HTR-8/SVneo (cell line): ENCODE results near the gene TSPO.
"Not testable (repeated sequence)": the region's sequence is repeated elsewhere in the genome, so short reads cannot be mapped to it uniquely, and the experiment has no call there.

Experiments
- DNase-seq: peaks from one replicate; pipeline ENCODE4 v3.0.0; 2011; ENCODE audit warnings: low spot score, mixed read lengths; ENCODE audit not compliant: insufficient read length
- FAIRE-seq: peaks from 2 replicates; lab custom pipeline; 2011; peaks lifted over from hg19 to GRCh38; lab: Jason Lieb, UNC

Gene TSPO

DNA sequence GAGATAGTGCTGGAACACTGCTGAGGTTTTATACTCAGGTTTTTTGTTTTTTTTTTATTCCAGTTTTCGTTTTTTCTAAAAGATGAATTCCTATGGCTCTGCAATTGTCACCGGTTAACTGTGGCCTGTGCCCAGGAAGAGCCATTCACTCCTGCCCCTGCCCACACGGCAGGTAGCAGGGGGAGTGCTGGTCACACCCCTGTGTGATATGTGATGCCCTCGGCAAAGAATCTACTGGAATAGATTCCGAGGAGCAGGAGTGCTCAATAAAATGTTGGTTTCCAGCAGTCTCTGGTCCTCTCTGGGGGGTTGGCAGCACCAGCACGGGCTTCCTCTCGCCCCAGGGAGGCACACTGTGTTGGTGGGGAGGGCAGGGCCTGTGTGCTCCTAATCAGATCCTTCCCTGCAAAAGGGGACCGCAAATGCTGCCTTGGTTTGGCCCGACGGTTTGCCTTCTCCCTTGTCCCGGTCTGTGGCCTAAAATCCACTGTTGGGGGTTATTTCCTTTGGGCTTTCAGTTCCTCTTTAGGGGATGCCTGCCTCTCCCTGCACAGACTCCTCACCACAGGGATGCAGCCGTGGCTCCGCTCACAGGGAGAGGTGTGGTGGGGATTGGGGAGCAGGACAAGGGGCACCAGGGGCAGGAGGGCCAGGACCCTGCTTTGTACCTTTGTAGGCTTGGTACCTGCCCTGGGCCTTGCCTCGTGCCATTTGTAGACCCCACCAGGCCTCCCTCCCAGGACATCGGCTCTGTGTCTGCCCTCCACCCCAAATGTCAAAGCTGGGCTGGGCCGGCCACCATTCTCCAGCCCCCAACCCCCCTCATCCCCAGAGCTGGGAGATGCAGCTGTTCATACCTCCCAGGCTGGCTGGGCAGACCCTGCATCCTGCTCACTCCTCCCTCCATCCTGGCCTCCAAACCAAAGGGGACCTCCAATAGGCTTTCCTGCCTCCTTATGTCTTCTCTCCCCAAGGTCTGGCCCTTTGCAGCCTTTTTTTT lies 21.6 kb upstream of the TSPO start:
- no peak for FAIRE-seq
- DNase-seq, result no peak

DNA sequence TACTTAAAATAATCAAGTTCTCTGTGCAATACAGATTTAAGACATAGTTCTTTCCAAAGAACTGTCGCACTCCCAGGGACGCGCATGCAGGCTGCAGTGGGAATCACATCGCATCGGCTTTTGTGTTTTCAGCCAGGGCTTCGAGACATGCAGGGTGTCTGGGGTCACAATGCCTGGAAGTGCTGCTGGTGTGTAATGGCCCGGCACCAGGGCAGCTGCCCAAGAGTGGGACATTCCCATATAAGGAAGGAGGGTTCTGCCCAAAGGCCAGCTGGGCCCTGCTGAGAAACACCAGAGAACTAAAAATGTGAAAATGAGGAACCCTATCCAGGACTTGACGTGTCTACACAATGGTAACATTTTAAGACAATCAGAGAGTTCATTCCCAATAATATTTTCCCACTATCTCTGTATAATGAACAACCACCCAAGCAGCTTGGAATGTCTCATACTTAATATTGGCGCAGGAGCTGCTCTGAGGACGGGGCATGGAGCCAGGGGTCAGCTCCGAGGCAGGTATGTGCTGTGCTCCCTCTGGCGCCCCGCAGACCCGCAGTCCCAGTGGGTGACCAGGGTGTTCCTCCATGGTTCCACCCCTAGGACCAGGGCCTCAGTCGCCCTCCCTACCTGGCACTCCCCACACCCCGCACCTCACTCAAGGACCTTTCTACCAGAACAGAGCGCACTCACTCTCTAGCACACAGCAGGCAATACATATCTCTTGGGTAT lies 19.4 kb upstream of the TSPO start:
- FAIRE-seq, result no peak
- no peak for DNase-seq

DNA sequence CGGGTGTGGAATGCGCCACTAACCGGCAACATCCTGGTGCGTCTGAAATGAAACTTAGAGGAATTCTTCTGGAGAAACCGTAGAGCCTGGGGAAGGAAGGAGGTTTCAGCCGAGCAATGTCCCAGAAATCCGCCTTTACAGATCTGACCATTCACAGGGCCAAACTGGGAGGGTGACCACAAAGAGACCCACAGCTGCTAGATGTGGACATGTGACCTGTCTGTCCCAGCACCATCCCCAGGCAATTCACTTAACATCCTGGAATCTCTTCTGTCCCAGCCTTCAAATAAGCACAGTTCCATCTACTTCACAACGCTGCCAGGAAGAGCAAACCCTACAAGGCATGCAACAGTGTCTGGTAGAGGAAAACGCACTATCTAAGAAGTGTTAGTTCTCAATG lies 18.0 kb upstream of the TSPO start:
- DNase-seq (no peak), FAIRE-seq (no peak)

DNA sequence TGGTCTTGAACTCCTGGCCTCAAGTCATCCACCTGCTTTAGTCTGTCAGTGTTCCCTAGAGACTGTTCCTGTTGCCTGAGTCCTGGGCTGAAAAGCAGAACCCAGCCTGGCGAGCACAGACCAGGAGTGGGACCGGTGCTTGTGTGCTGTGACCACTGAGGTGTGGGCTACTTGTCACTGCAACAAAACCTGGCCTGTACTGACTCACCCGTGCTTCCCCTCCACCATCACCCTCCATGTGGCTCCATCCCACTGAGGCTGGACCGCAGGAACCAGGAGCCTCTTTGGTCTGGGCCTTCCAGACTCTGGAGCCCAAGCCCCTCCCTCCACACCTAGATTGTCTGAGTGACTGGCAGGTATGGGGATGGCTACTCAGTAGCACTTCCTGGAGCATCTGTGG lies 16.8 kb upstream of the TSPO start:
- FAIRE-seq (no peak), DNase-seq (no peak)

DNA sequence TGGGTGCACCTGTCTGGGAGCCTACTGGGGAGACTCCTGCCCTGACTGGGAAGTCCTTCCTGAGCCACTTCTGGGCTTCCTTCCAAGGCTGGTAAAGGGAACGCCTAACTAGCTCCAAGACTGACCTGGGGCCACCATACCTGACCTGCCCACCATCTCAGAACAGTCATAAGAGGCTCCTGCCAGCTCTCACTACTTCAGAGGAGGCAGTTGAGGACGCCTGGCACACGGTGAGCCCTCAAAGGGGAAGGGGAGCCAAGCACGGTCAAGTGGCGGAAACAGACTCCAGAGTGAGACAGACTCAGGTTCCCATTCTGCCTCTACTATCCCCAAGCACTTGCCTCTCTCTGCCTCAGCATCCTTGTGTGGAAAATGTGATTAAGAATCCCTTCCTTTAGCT lies 15.8 kb upstream of the TSPO start:
- DNase-seq (no peak), FAIRE-seq (no peak)

DNA sequence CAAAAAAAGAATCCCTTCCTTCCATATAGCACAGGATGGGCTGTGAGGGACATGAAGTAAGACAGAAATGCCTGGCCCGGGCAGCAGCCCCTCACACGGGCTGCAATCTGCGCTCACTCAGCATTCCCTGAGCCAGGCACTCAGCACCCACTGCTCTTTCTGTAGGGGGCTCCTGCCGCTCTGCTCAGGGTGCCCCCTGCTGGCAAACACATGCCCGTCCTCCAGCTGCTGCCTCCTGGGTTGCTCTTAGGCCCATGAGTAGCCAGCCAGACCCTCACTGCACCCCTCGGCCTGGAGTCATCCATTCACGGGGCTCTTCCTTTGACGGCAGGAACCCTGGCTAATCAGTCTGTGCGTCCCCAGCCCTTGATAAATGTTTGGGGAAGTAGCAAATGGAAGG lies 15.1 kb upstream of the TSPO start:
- FAIRE-seq, result no peak
- DNase-seq, result peak; percentile 67

DNA sequence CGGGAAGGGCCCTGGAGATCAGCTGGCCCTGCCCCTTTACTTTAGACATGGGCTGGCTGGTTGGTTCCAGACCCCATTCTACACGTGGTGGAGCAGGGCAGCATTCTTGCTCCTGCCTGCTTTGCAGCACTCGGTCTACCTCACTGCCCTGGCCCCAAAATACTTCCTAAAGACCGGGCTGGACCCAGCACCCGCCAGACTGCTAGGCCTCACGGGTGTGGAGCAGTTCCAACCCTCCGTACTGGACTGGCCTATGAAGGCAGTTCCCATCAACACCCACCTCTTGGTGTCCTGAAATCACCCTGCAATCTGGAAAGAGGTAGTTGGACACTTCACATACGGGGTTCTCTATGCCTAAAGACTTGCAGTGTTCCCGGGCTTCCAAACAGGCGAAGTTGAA lies 14.6 kb upstream of the TSPO start:
- DNase-seq (no peak), FAIRE-seq (no peak)

DNA sequence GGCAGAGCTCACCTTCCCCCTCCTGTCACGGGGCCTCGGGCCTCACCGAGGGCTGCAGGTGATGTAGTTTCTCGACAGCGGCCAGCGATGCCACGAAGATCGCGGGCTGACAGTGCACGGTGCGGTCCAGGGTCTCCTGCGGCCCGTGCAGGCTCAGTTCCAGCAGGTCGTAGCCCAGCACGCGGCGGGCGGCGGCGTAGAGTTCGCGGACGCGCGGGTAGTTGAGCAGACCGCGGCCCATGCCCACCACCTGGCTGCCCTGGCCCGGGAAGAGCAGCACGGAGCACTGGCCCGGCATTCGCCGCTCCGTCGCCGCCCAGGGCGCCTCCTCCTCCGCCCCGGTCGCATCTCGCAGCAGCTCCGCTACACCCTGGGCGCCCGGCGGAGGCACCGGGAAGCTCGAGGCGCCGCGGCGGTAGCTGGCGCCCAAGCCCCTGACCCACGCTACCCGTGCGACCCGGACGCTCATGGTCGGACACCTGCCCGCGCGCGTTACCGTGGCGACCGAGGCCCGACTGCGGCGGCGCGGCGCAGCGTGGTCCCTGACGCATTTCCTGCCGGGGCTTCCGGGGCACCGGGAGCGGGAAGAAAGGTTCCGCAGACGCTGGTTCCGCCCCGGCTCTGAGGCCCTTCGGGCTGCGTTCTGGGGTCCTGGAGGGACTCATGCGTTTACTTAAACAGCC lies 8.3 kb upstream of the TSPO start, which contains the start of gene MCAT:
MCAT (minus strand) TSS at position 519 of the 683 bp plus-strand sequence; CDS start at position 469, 50 bp downstream.
- no peak for FAIRE-seq
- peak; percentile 75 for DNase-seq

DNA sequence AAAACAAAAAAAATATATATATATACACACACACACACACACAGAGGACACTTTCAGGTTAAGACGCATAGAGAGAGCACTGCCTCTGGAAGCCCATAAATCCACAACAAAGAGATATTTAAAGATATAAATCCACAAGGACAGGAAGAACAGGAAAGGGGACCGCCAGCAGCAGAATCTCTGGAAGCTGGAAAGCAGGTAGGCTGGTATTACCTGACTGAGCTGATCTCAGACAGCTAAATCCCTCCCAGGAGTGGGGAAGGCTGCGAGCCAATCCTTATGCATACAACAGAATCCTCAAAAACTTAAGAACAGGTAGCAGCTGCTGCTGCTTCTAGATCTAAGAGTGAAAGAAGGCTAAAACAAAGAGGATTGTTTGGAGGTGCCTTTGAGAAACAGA lies 6.4 kb upstream of the TSPO start:
- FAIRE-seq, result no peak
- no peak for DNase-seq

DNA sequence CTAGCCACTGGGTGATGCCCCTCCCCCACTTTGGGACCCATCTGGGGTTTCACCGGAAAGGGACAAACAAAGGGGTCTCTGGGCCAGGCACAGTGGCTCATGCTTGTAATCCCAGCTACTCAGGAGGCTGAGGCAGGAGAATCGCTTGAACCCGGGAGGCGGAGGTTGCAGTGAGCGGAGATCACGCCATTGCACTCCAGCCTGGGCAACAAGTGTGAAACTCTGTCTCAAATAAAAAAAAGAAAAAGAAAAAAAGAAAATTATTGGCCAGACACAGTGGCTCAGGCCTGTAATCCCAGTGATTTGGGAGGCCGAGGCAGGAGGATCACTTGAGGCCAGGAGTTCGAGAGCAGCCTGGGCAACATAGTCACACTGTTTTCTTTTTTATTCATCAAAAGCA lies 6.0 kb upstream of the TSPO start:
- not testable (repeated sequence) for DNase-seq, FAIRE-seq

DNA sequence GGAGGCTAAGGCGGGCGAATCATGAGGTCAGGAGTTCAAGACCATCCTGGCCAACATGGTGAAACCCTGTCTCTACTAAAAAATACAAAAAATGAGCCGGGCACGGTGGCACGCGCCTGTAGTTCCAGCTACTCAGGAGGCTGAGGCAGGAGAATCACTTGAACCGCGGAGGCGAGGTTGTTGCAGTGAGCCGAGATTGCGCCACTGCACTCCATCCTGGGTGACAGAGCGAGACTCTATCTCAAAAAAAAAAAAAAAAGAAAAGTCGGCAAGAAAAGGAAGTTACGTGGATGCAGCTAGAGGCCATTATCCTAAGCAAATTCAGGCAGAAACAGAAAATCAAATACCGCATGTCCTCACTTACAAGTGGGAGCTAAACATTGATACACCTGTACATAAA lies 5.0 kb upstream of the TSPO start:
- not testable (repeated sequence) for DNase-seq, FAIRE-seq

DNA sequence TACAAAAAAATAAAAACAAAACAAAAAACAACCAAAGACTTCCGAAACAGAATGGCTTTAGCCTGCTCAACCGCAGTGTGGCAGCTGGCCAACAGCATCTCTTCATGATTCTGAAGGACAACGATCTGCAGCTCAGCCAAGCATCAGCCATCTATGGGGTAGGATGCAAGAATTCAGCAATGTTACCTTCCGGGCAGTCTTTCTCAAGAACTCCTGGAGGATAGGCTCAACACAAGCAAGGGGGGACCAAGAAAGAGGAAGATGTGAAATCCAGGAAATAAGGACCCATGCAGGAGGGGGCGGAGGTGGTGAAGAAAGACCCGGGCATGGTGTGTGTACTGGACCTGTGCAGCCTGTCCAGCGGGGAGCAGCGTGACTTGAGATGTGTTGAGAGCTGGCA lies 3.5 kb upstream of the TSPO start:
- DNase-seq, result no peak
- FAIRE-seq, result no peak

DNA sequence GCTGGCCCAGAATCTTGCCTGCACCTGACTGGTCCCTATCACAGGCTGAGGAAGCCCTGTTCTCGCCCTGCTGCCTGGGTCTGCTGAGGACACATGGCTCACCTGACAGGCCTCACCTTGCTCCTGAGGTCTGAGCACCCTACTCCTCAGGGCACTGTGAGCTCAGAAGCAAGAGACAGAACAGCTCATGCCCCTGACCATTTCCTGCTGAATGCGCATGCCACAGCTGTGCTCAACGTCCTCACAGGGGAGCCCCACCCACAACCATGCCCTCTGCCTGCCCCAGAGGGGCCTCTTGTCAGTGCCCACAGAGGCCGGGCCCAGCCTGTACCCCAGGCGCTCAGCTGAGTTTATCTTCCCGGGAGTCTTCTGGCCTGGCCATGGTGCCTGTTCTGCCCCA lies 2.8 kb upstream of the TSPO start:
- no peak for DNase-seq
- FAIRE-seq, result no peak

DNA sequence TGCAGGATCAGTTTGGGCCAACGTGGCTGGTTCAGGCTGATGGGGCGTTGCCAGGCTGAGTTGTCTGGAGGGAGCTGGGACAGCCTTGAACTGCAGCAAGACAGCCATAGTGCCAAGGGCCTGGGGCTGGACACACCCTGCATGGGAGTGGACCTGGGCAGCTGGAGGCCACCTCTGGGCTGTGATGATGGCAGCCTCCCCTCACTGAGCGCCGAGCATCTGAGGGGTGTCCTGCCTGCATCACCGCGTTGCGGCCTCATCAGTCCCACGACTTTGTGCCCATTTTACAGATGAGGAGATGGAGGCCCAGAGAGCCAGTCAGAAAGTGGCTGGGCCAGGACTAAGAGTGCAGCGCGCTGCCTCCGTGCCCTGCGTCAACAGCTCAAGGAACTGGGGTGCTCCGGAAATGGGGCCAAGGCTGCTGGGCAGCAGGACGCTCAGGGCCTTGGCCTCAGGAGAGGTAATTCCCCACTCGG lies 590 bp upstream of the TSPO start:
- no peak for DNase-seq
- no peak for FAIRE-seq

DNA sequence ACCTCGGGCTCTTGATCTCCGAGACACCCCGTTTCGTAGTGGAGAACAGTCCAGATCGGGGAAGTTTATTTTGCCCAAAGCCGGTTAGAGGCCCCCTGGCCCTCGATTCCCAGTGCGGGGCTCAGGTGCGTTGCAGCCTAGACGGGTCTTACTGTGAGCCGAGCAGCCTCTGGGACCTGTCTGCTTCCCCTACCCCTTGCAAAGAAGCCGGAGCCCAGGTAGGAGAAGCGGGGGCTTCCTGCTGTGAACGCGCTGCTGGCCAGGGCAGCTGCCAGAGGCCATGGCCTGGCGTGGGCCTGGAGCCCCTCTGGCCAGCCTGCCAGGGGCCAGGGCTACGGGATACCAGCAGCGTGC lies 621 bp downstream of the TSPO start:
- DNase-seq, result no peak
- no peak for FAIRE-seq

DNA sequence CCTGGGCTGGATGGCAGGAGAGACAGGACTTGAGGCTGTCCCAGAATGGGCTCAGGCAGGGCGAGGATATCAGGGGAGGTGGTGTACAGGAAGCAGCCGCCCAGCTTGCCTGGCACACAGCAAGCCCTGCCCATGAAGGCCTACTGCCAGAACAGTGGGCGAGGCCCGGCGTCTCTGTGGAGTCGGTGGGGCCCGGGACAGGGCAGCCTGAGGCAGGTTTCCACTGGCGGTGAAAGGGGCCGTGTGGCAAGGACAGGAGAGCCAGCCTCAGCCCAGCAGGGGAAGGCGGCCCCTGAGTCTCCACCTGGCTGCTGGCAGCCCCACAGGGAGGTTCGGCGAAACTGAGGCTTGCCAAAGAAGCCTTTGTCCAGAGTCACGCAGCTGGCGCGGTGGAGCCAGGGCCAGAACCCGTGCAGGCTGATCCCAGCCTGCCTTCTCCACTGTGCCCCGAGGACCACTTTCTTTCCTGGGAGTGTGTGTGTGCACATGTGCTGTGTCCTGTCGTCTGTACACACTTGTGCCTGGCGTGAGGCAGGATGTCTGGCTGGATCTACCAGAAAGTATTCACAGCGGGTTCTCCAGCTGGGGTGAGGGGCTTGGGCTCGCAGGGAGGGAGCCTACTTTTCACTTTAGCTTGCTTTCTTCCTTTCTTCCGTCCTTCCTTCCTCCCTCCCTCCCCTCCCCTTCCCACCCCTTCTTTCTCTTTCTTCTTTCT lies 1.2 kb downstream of the TSPO start:
- DNase-seq, result no peak
- no peak for FAIRE-seq

DNA sequence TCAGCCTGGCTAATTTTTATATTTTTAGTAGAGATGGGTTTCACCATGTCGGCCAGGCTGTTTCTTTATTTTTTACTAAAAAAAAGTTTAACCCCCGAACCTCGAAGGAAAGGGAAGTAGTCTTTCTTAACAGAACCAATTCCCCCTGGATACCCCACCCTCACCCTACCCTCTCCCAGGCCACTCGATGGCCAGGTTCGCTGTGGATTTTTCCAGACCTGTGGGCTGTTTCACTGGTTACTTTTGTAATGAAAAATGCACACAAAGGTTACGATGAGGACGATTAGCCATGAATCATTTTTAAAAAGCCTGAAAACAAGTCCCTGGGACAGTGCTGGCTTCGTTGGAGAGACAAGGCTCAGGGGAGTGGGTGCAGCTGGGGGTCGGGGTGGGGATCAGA lies 2.5 kb downstream of the TSPO start:
- DNase-seq (no peak), FAIRE-seq (no peak)

DNA sequence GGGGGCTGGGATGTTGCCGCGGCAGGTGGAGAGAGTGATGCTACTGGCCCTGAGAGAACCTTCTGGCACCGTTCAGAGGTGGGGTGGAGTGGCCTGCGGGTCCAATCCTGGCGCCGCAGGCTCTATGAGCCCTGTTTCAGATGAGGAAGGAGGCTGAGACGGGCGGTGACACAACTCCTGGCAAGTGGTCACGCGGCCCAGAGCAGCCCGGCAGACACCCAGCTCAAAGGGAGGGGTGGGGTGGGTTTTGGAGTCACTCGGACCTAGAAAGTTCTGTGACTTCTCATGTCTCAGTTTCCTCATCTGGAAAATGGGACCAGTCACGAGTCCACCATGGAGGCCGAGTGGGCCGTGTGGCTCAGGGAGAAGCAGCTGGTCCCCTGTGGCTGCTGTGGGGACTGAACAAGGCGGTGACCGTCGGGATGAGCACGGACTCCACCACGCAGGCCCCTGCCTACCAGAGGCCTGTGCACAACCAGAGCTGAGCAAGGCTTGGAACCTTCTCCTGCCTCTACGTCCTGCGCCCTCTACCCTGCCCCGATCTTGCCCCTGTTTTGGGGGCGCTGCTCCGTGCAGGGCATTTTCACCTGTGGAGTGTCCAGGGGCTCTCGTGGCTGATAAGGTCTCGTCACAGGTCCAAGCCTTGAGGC lies 3.7 kb downstream of the TSPO start:
- FAIRE-seq (no peak), DNase-seq (no peak)

DNA sequence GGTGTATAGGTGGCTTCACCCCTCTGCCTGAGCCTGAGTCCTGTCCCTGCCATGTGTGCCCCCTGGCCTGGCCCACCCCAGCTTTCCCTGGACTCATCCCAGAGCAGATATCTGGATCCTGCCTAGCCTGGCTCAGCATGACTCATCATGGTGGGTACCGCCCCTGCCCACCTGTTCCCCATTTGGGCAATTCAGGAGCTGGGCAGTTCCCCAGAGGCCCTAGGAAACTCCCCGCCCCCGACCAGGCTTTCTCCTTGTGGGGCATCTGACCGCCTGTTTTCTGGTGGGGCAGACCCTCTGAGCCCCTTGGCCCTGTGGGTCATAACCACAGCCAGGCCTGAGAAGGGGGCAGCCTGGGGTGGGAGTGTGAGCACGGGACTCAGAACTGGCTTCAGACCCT lies 4.4 kb downstream of the TSPO start:
- DNase-seq (no peak), FAIRE-seq (no peak)

DNA sequence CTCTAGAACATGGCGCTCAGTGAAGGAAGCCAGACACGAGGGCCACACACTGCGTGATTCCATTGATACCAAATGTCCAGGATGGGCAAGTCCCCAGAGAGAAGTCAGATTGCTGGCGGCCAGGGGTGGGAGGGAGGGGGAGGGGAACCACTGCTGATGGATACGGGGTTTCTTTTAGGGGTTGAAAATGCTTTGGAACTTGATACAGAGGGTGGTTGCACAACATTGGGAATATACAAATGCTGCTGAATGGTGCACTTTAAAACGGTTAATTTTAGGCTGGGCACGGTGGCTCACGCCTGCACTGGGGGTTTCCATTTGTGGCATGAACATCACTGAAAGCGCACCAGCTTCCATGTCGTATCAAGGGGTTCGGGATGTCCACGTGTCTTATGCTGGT lies 5.1 kb downstream of the TSPO start:
- no peak for FAIRE-seq
- DNase-seq, result no peak
